AG04450 (cell line): ENCODE measurements around the gene CCDC142. TPM values are rescaled to one million over a fixed set of nuclear protein-coding genes. Genes with fewer than 3 reads are reported as not detected.

Experiments used
- CTCF ChIA-PET: fragments of 300-600, 350-600 bp; formaldehyde crosslinking; extraction: SDS; loops from one replicate; lab custom pipeline; 2022; ENCODE audit warnings: antibody characterized with exemption, inconsistent platforms; lab: Charles Lee
- POLR2A ChIA-PET: fragments of 350-600 bp; formaldehyde crosslinking; extraction: SDS; loops from one replicate; lab custom pipeline; 2021; ENCODE audit warnings: antibody characterized with exemption, inconsistent platforms; lab: Yijun Ruan, JAX
- DNase-seq: peaks from one replicate; pipeline ENCODE4 v3.0.0-alpha.2; 2011; ENCODE audit warnings: low read depth, low spot score
- H3K27ac ChIP-seq: one replicate; pipeline ENCODE4 v1.5.1; 2012; ENCODE audit warnings: low read depth, low read length, control low read depth
- H3K27me3 ChIP-seq: one replicate; pipeline ENCODE4 v1.6.0; 2012; ENCODE audit warnings: low read length; ENCODE audit not compliant: control insufficient read depth, insufficient read depth
- H3K4me3 ChIP-seq: 2 replicates; pipeline ENCODE4 v1.5.1; 2011; ENCODE audit warnings: mild to moderate bottlenecking, low read depth, low read length, control low read depth
- H3K9me3 ChIP-seq: 2 replicates; pipeline ENCODE4 v1.5.1; 2012; ENCODE audit warnings: low read length; ENCODE audit not compliant: control insufficient read depth, insufficient read depth
- polyA plus RNA-seq: library from polyadenylated mRNA; depleted of rRNA; stranded (reverse); fragments of >200 nt; gene quantifications from 2 replicates; pipeline ENCODE4 v1.2.3, GENCODE V29; 2011
- TF ChIP-seq, protein P1 (sequence below): IDR thresholded peaks from 2 replicates; pipeline ENCODE4 v1.5.1; 2011; ENCODE audit warnings: low read depth, low read length, control low read depth, inconsistent platforms

The CCDC142 gene
- polyA plus RNA-seq, 1 experiment, result 4.5 TPM

- Histone ChIP-seq H3K9me3 (peaks cover 10% of the 10 kb centered on the region; the same call in 1 of the 2 replicates), H3K4me3 (peak overlapping the region; percentile 100), H3K27me3 (no peaks in the 10 kb centered on the region), H3K27ac (peak overlapping the region; percentile 21)
- ChIA-PET POLR2A (interaction anchor here (0.6 to 2.0 kb wide), 12 partner anchors 23 to 72 kb away, joined by 3 to 16 read pairs (median 4); partner anchors contain the start of genes CCDC142, LBX2, LOXL3 and TTC31), CTCF (interaction anchor here (1.8 to 4.0 kb wide), 3 partner anchors 47 to 57 kb away, joined by 9 to 42 read pairs (median 12); partner anchors contain the start of genes CCDC142 and TTC31)
- DNase-seq, result no peak
- TF ChIP-seq, protein P1, sequence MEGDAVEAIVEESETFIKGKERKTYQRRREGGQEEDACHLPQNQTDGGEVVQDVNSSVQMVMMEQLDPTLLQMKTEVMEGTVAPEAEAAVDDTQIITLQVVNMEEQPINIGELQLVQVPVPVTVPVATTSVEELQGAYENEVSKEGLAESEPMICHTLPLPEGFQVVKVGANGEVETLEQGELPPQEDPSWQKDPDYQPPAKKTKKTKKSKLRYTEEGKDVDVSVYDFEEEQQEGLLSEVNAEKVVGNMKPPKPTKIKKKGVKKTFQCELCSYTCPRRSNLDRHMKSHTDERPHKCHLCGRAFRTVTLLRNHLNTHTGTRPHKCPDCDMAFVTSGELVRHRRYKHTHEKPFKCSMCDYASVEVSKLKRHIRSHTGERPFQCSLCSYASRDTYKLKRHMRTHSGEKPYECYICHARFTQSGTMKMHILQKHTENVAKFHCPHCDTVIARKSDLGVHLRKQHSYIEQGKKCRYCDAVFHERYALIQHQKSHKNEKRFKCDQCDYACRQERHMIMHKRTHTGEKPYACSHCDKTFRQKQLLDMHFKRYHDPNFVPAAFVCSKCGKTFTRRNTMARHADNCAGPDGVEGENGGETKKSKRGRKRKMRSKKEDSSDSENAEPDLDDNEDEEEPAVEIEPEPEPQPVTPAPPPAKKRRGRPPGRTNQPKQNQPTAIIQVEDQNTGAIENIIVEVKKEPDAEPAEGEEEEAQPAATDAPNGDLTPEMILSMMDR, result no peak
Measured at GRCh38 chr2:74530239-74531187, 47.7 kb upstream of the CCDC142 start.

DNA sequence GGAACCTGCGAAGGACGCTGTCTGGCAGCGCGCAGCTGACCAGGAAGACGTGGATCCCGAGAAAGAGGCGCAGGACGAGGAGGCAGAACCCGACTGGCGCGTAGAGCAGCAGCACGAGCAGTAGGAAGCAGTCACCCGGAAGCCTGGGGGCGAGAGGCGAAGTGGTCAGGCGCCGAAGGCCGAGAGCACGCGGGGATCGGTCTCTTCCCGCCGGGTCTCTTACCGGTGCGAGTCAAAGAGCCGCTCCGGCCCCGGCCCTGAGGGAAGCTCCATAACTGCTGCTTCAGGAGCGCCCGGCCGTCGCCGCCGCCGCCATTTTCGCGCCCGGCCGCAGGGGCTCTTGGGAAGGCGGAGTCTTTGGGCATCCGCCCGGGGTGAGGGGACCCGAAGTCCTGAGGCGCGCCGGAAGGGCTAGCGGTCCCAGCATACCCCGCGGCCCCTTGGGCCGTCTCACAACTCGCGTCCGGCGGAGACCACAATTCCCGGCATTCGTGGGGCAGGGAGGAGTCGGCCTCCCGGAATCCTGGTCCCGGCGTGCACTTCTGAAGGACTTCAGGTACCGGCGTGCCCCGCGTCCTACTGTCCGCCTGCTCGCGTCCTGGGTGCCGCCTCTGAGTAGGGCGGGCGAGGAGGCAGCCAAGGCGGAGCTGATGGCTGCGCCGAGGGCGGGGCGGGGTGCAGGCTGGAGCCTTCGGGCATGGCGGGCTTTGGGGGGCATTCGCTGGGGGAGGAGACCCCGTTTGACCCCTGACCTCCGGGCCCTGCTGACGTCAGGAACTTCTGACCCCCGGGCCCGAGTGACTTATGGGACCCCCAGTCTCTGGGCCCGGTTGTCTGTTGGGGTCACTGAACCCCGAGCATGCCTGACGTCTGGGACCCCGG lies 46.8 kb upstream of the CCDC142 start, which contains the start of the genes AUP1 and HTRA2:
Gene AUP1 (minus strand): TSS at position 350 of the 882 bp plus-strand sequence. CDS start 77 bp downstream, at position 273.
Gene HTRA2 (plus strand): TSS at position 577 of the 882 bp plus-strand sequence. CDS start 74 bp downstream, at position 651.
- H3K27me3 ChIP-seq, result no peaks in the 10 kb centered on the region
- peak within 1 kb of the TSS; percentile 100 for H3K4me3 ChIP-seq
- POLR2A ChIA-PET, result interaction anchor here (0.6 to 2.0 kb wide), 9 partner anchors 24 to 71 kb away, joined by 3 to 16 read pairs (median 4); partner anchors contain the start of genes CCDC142, LBX2, LOXL3 and TTC31
- CTCF ChIA-PET, result interaction anchor here (0.7 to 1.8 kb wide), 2 partner anchors 46 to 59 kb away, joined by 3 to 9 read pairs; partner anchors contain the start of genes CCDC142 and TTC31
- H3K9me3 ChIP-seq, result peaks cover 10% of the 10 kb centered on the region; the same call in 1 of the 2 replicates
- peak; percentile 98 for DNase-seq
- TF ChIP-seq, protein P1, result no peak
- peak within 1 kb of the TSS; percentile 77 for H3K27ac ChIP-seq

GRCh38 chr2:74528600-74529356 lies 46.0 kb upstream of the CCDC142 start:
- Histone ChIP-seq H3K4me3 (peak overlapping the region; percentile 100), H3K9me3 (peaks cover 10% of the 10 kb centered on the region; the same call in 1 of the 2 replicates), H3K27ac (peak overlapping the region; percentile 77), H3K27me3 (no peaks in the 10 kb centered on the region)
- CTCF ChIA-PET, result interaction anchor here (0.7 to 1.8 kb wide), 2 partner anchors 45 to 60 kb away, joined by 3 to 9 read pairs; partner anchors contain the start of genes CCDC142 and TTC31
- DNase-seq, result no peak
- POLR2A ChIA-PET, result interaction anchor here (0.9 to 2.0 kb wide), 4 partner anchors 25 to 70 kb away, joined by 3 to 16 read pairs (median 10); partner anchors contain the start of genes CCDC142, LOXL3, TTC31 and WBP1
- TF ChIP-seq, protein P1, result no peak

DNA sequence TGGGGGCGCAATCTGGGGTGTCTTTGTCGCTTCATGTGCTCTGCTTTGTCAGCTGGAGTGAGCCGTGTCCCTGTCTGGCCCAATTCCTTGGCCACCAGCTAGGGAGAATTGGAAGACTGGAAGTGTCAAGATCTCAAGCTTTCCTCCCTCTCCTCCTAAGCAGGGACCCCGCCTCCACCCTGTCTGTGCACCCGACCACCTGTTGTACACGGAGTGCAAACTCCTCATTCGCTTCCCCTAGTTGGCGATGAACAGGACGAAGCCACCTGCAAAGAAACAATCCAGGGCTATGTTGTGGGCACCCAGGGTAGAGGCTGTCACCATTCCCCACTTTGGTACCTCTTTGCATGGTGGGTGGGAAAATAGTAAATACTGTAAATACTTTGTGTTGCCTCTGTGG lies 44.9 kb upstream of the CCDC142 start:
- H3K27ac ChIP-seq, result no peak overlapping the region
- H3K27me3 ChIP-seq, result peaks cover 3% of the 10 kb centered on the region
- TF ChIP-seq, protein P1, result no peak
- POLR2A ChIA-PET, result no interaction called here
- CTCF ChIA-PET, result no interaction called here
- H3K4me3 ChIP-seq, result no peak overlapping the region; the same call in 1 of the 2 replicates
- H3K9me3 ChIP-seq, result peaks cover 10% of the 10 kb centered on the region; the same call in 1 of the 2 replicates
- no peak for DNase-seq
